K562 (cell line): Measurements from ENCODE around the gene TPSG1. TPM values are rescaled to one million over a fixed set of nuclear protein-coding genes. Genes with fewer than 3 reads are reported as not detected.

Experiments used
- ARID2 ChIP-seq: fragments of 450-650 bp; IDR thresholded peaks from 2 replicates; pipeline ENCODE4 v1.6.1; 2017; ENCODE audit warnings: antibody characterized with exemption, mild to moderate bottlenecking
- CREB1 ChIP-seq, 2 experiments: sonication (generic) in 1 of 2; formaldehyde crosslinking in 1 of 2; IDR thresholded peaks; 2 replicates each; pipeline versions ENCODE4 v1.6.1 to v1.8.0; 2012 to 2022; ENCODE audit warnings: inconsistent platforms in 1 of 2, mild to moderate bottlenecking in 1 of 2, missing genetic modification reagents in 1 of 2, moderate library complexity in 1 of 2
- CSDE1 ChIP-seq, 2 experiments: fragments of 450-650 bp; IDR thresholded peaks; 2 replicates each; pipeline ENCODE4 v1.6.1; 2016; ENCODE audit warnings: mild to moderate bottlenecking in 1 of 2
- ELF1 ChIP-seq: fragments of 200-800 bp; sonication (Bioruptor generic); IDR thresholded peaks from 2 replicates; pipeline ENCODE4 v1.6.1; 2016; ENCODE audit warnings: missing genetic modification characterization, missing compliant biosample characterization
- GTF2A2 ChIP-seq: IDR thresholded peaks from 2 replicates; pipeline ENCODE4 v1.6.1; 2016; ENCODE audit warnings: mild to moderate bottlenecking, missing genetic modification characterization, missing compliant biosample characterization
- MCM3 ChIP-seq: fragments of 450-650 bp; IDR thresholded peaks from 2 replicates; pipeline ENCODE4 v1.6.1; 2016
- MEF2A ChIP-seq: IDR thresholded peaks from 2 replicates; pipeline ENCODE4 v1.6.1; 2011; ENCODE audit warnings: low read depth, mild to moderate bottlenecking, low read length, moderate library complexity; ENCODE audit not compliant: control insufficient read depth
- PCBP2 ChIP-seq: fragments of 200-400 bp; formaldehyde crosslinking; IDR thresholded peaks from 2 replicates; pipeline ENCODE4 v1.6.1; 2018; ENCODE audit warnings: low read length, low read depth, mild to moderate bottlenecking, moderate library complexity; ENCODE audit not compliant: poor library complexity, severe bottlenecking
- PHF21A ChIP-seq: fragments of 450-650 bp; IDR thresholded peaks from 2 replicates; pipeline ENCODE4 v1.6.1; 2017; ENCODE audit warnings: low read depth, borderline replicate concordance
- TBP ChIP-seq: optimal IDR thresholded peaks from 2 replicates; pipeline ENCODE3; 2011; ENCODE audit warnings: low read depth, low read length, improper control_type of control experiment
- TGIF2 ChIP-seq: sonication (generic); formaldehyde crosslinking; IDR thresholded peaks from 2 replicates; pipeline ENCODE4 v1.8.1; 2022; ENCODE audit warnings: mild to moderate bottlenecking, missing genetic modification reagents, moderate library complexity
- ZEB2 ChIP-seq: fragments of 450-650 bp; IDR thresholded peaks from 2 replicates; pipeline ENCODE4 v1.6.1; 2016
- ZFP36 ChIP-seq: fragments of 150-350 bp; IDR thresholded peaks from 2 replicates; pipeline ENCODE4 v1.6.1; 2018; ENCODE audit warnings: low read length, low read depth; ENCODE audit not compliant: partially characterized antibody
- ZNF143 ChIP-seq: sonication (generic); formaldehyde crosslinking; IDR thresholded peaks from 2 replicates; pipeline ENCODE4 v1.9.0; 2022; ENCODE audit warnings: mild to moderate bottlenecking, missing genetic modification reagents
- ZNF253 ChIP-seq: fragments of 250-450 bp; sonication (Bioruptor Pico); conservative IDR thresholded peaks from 2 replicates; pipeline ENCODE4 v1.6.1; 2021; ENCODE audit warnings: mild to moderate bottlenecking
- ZNF263 ChIP-seq: sonication (generic); formaldehyde crosslinking; IDR thresholded peaks from 2 replicates; pipeline ENCODE4 v1.8.0; 2022; ENCODE audit warnings: mild to moderate bottlenecking, missing genetic modification reagents, borderline replicate concordance
- ZNF57 ChIP-seq: fragments of 450-650 bp; formaldehyde crosslinking; IDR thresholded peaks from 2 replicates; pipeline ENCODE4 v1.4.0; 2020; ENCODE audit warnings: mild to moderate bottlenecking, moderate library complexity
- ZZZ3 ChIP-seq: fragments of 450-650 bp; IDR thresholded peaks from 2 replicates; pipeline ENCODE4 v1.6.1; 2016; ENCODE audit warnings: antibody characterized with exemption, mild to moderate bottlenecking, moderate library complexity
- polyA plus RNA-seq, 8 experiments: library from polyadenylated mRNA; depleted of rRNA in 4 of 8; stranded (reverse) in 5 of 8; unstranded in 3 of 8; fragments of >200 nt; fragmentation: Nextera tagmentation in 2 of 8; fragmentation: Illumina TruSeq in 1 of 8; extraction: Ambion mirVana in 2 of 8; extraction: Trizol in 1 of 8; gene quantifications; 2 replicates each; pipeline versions ENCODE4 v1.2.1 to v1.2.3, GENCODE V29; 2011 to 2014; ENCODE audit warnings: inconsistent platforms in 1 of 8, missing spikeins in 1 of 8
- total RNA-seq, 7 experiments: library from RNA; depleted of rRNA in 6 of 7; stranded (reverse); fragments of >200 nt in 6 of 7; fragmentation: Illumina TruSeq in 2 of 7; extraction: Trizol in 2 of 7; gene quantifications; 2 replicates each; pipeline versions ENCODE4 v1.2.1 to v1.2.3, GENCODE V29; 2011 to 2021; ENCODE audit warnings: low replicate concordance in 1 of 7
- TF ChIP-seq, protein P1 (sequence below): sonication (generic); formaldehyde crosslinking; IDR thresholded peaks from 2 replicates; pipeline ENCODE4 v1.8.1; 2023; ENCODE audit warnings: mild to moderate bottlenecking, missing genetic modification reagents
- TF ChIP-seq, protein P2 (sequence below): fragments of 250-450 bp; sonication (Bioruptor Pico); IDR thresholded peaks from 2 replicates; pipeline ENCODE4 v1.5.0; 2021; ENCODE audit warnings: mild to moderate bottlenecking, moderate library complexity

Gene TPSG1
- total and polyA plus RNA-seq, 9 of the 15 experiments (the other 6 are each of a cell fraction or from before 2014, with no cell fraction given) = not detected

DNA sequence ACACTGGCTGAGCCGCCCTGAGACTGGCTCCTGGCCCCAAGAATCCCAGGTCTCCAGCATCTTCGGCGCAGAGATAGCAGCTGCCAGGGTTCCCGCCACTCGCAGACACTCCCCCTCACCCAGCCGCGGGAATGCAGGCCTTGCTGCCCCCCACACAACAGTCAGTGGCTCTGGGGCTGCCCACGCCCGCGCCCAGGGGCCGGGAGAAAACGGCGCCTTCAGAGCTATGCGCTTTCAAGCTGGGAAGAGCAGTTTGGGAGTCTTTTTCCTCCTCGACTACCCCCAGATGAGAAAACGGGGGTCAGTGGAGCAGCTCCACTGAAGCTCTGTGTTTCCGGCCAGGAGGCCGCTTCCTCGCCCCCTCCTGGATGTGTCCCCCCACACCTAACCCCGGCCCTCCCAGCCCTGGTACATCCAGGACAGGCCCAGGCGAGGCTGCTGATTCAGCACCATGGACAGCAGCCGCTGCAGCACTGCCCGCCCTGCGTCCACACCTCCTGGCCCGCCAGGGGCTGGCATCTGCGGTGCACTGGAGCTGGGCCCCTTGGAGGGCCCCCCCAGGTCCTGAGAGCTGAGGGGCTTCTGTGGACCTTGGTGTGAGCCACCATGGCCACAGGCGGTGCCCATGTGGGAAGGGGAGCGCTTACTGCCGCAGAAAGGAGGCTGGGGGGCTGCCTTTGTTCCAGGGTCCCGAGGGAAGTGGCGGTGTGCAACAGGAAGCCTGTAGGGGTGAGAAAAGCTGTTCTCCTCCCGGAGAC lies 36.5 kb downstream of the TPSG1 start (continued):
- TF ChIP-seq, protein P1, sequence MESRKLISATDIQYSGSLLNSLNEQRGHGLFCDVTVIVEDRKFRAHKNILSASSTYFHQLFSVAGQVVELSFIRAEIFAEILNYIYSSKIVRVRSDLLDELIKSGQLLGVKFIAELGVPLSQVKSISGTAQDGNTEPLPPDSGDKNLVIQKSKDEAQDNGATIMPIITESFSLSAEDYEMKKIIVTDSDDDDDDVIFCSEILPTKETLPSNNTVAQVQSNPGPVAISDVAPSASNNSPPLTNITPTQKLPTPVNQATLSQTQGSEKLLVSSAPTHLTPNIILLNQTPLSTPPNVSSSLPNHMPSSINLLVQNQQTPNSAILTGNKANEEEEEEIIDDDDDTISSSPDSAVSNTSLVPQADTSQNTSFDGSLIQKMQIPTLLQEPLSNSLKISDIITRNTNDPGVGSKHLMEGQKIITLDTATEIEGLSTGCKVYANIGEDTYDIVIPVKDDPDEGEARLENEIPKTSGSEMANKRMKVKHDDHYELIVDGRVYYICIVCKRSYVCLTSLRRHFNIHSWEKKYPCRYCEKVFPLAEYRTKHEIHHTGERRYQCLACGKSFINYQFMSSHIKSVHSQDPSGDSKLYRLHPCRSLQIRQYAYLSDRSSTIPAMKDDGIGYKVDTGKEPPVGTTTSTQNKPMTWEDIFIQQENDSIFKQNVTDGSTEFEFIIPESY = peak; percentile 48; the same call in 1 of the 2 replicates
- TF ChIP-seq TBP (no peak), CSDE1 (IDR thresholded peaks at IDR 0.05) (no peak), ZEB2 (no peak), PCBP2 (no peak), ZNF57 (CRISPR knock-in tag) (no peak), ZNF253 (CRISPR knock-in tag) (no peak), MEF2A (no peak), GTF2A2 (tag) (no peak), PHF21A (no peak), ARID2 (no peak), ZNF263 (CRISPR knock-in tag) (peak; percentile 48), MCM3 (no peak), ZZZ3 (no peak), ZNF143 (CRISPR knock-in tag) (no peak), CREB1 (IDR thresholded peaks at IDR 0.05) (no peak), CREB1 (CRISPR knock-in tag; IDR thresholded peaks at IDR 0.05) (peak; percentile 61; the same call in 1 of the 2 replicates), TGIF2 (CRISPR knock-in tag) (peak; percentile 95), ELF1 (no peak), ZFP36 (no peak)
- TF ChIP-seq, protein P2, sequence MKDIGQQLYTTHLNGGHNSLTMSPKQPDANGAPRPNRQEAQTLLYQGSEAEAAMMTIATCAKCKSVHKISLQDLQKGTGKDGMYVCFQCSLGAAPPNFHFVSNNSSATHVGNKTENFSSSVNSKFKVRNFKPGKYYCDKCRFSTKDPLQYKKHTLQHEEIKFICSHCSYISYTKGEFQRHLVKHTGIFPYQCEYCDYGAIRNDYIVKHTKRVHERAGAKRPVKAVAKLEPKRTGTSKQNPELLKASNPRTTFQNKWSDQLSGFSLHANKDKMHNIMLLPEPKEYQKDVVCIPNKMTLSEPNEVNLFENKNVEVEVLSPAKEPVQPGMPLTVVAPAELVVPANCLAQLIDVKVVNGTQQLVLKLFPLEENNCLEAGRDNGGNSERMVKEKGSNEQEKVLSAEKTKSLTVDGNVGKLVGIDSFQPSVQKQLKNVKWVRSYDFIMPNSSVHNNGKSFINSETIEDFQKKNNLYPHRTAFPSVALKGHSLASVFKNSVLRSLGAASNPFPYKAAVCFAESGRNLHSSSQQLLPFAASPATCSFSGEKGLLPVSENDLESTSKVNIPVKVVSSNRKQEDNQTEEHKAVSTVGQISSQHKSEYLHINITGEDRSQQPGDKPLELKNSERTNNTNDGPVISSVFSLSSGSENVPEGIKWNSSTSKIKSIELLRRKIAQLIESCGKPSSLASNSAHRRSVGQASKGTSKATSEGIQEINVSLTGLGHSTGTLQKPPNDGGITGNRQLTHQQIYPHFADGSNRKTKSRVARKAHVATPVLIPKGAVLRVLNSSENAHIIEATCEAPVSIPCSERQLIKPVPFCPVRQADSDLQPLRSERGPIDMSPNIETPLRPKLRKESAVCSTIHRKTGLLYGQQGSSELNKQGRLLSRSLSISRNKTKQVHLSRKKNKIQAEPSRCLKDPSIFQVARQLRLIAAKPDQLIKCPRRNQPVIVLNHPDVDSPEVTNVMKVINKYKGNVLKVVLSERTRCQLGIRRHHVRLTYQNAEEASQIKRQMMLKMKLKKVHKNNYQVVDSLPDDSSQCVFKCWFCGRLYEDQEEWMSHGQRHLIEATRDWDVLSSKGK (CRISPR knock-in tag) = no peak
